ENCODE results near the gene IMMP2L. TPM values are rescaled to one million over a fixed set of nuclear protein-coding genes. Genes with fewer than 3 reads are reported as not detected.

Gene IMMP2L
- total RNA-seq, 4 donors from 2014 or later = 8.3 to 19.2 (median 17.8) TPM

DNA sequence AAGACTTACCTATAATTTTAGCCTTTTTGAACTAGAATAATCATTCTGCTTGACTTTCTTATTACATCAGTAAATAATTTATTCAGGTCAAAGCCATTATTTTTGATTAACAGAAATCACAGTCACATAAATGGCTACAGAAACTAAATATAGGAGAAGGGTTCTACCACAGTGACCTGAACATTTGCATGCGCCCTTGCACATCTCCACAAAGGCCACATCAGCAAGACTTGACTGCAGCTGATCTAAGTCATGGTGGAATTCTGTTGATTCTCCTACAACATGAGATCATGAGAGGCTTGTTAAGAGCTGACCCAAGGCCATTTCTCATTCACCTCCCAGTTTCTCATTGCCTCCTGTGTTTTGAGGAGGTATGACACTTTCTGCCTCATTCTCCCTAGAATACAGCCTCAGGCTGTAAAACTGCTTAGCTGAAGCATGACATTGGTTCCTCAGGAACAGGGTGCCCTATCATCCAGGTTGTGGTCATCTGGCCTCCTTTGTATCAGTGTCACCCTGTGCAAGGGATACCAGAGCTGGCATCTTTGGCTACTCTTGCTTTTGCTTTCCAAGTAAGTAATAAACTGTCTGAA lies 6.7 kb upstream of the IMMP2L start:
- H3K4me1 ChIP-seq = no peaks in the 10 kb centered on the region
- intact Hi-C loops (cut with DNase I; ENCODE audit: low total_unique reads) (loop anchor here (10.0 kb wide), 1 partner anchor 566 kb away; no protein-coding TSS in a partner anchor), in situ Hi-C loops (cut with MboI; ENCODE audit: low sequenced_read_pairs in 4 of 4) (loop anchor here in 2 of 4 donors (25.0 kb wide), 2 partner anchors 643 to 918 kb away; partner anchors contain the start of genes DOCK4 (in 1 of the 2), LSMEM1 (in 1 of the 2) and ZNF277 (in 1 of the 2))
- H3K4me3 ChIP-seq = no peak overlapping the region
- H3K27ac ChIP-seq = no peak overlapping the region
- no peak for ATAC-seq
- no peak for DNase-seq
- no peak for TF ChIP-seq POLR2A (IDR thresholded peaks at IDR 0.05)
- peaks cover 0 to 7% (median 0%) of the 10 kb centered on the region in 3 donors for H3K9me3 ChIP-seq
- no peaks in the 10 kb centered on the region for H3K36me3 ChIP-seq
- no peaks in the 10 kb centered on the region for H3K27me3 ChIP-seq

DNA sequence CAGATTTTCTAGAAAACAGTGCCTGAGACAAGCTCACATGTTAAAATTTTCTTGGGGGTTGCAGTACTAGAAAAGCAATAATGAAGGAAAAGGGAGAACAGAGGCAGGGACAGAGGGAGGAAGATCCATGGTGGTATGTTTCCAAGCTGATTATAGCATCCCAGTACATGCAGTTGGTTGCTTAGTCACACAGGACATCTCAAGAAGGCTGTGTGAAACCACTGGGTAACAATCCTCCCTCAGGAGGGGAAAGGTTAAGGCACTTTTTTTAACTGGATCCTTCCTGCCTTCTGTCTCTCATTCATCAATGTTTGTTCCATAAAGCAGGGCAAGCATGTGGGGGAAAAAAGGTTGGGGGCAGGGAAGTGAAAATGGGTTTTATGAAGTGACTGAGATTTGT lies 6.1 kb upstream of the IMMP2L start:
- TF ChIP-seq, protein P1, sequence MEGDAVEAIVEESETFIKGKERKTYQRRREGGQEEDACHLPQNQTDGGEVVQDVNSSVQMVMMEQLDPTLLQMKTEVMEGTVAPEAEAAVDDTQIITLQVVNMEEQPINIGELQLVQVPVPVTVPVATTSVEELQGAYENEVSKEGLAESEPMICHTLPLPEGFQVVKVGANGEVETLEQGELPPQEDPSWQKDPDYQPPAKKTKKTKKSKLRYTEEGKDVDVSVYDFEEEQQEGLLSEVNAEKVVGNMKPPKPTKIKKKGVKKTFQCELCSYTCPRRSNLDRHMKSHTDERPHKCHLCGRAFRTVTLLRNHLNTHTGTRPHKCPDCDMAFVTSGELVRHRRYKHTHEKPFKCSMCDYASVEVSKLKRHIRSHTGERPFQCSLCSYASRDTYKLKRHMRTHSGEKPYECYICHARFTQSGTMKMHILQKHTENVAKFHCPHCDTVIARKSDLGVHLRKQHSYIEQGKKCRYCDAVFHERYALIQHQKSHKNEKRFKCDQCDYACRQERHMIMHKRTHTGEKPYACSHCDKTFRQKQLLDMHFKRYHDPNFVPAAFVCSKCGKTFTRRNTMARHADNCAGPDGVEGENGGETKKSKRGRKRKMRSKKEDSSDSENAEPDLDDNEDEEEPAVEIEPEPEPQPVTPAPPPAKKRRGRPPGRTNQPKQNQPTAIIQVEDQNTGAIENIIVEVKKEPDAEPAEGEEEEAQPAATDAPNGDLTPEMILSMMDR (IDR thresholded peaks at IDR 0.05 in 4 of 5, conservative IDR thresholded peaks at IDR 0.05 in 1 of 5) = no peak
- TF ChIP-seq POLR2A (IDR thresholded peaks at IDR 0.05) = no peak
- ATAC-seq (no peak), DNase-seq (no peak)
- H3K4me1 ChIP-seq = no peaks in the 10 kb centered on the region
- no peaks in the 10 kb centered on the region for H3K36me3 ChIP-seq
- in situ Hi-C loops (cut with MboI; ENCODE audit: low sequenced_read_pairs in 4 of 4) = loop anchor here in 2 of 4 donors (25.0 kb wide), 2 partner anchors 644 to 919 kb away; partner anchors contain the start of genes DOCK4 (in 1 of the 2), LSMEM1 (in 1 of the 2) and ZNF277 (in 1 of the 2)
- intact Hi-C loops (cut with DNase I; ENCODE audit: low total_unique reads) = loop anchor here (10.0 kb wide), 1 partner anchor 566 kb away; no protein-coding TSS in a partner anchor
- no peak overlapping the region for H3K4me3 ChIP-seq
- no peaks in the 10 kb centered on the region for H3K27me3 ChIP-seq
- H3K27ac ChIP-seq = no peak overlapping the region
- peaks cover 0 to 7% (median 0%) of the 10 kb centered on the region in 3 donors for H3K9me3 ChIP-seq

DNA sequence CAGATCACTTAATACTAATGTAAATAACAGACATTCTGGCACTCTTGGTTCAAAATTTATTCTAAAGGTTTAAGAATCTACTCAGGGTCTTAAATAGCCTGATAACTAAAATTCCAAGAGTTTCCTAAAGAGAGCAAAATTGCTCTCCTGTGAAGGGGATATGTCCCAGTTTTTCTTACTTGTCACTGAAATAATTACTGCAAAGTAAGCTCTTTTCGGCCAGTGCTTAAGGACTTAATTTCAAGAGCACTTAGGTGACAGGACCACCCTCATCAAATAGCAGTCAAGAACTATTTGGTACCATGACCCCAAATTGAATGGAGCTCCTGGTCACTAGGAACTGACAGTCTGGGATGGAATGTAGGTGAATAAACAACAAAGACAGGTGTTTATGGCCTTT lies 1.8 kb upstream of the IMMP2L start:
- no peak for ATAC-seq
- no peaks in the 10 kb centered on the region for H3K9me3 ChIP-seq
- H3K4me3 ChIP-seq = no peak overlapping the region
- H3K27ac ChIP-seq = no peak overlapping the region
- DNase-seq = no peak
- no peaks in the 10 kb centered on the region for H3K36me3 ChIP-seq
- in situ Hi-C loops (cut with MboI; ENCODE audit: low sequenced_read_pairs in 4 of 4) (loop anchor here in 2 of 4 donors (25.0 kb wide), 2 partner anchors 648 to 923 kb away; partner anchors contain the start of genes DOCK4 (in 1 of the 2), LSMEM1 (in 1 of the 2) and ZNF277 (in 1 of the 2)), intact Hi-C loops (cut with DNase I; ENCODE audit: low total_unique reads) (loop anchor here (5.0 to 10.0 kb wide), 3 partner anchors 37 to 571 kb away; partner anchors contain the start of gene LRRN3)
- no peaks in the 10 kb centered on the region for H3K27me3 ChIP-seq
- peaks cover 14 to 25% of the 10 kb centered on the region in 2 donors for H3K4me1 ChIP-seq
- TF ChIP-seq, protein P1 (IDR thresholded peaks at IDR 0.05 in 4 of 5, conservative IDR thresholded peaks at IDR 0.05 in 1 of 5) = no peak
- TF ChIP-seq POLR2A (IDR thresholded peaks at IDR 0.05) = no peak

DNA sequence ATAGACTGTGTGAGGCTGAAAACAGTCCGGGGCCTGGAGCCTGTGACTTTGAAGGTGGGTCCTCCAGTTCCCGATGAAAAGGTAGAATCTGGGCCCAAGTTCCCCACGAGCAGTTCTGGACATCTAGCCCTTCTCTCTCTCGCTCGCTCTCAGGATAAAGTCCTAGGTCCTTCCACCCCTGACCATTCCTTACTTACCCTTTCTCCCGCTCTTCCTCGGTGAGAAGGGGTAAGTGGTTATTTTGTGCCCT lies 713 bp downstream of the IMMP2L start:
- peak overlapping the region; percentile 76 to 84 (median 78) for H3K4me3 ChIP-seq
- in situ Hi-C loops (cut with MboI; ENCODE audit: low sequenced_read_pairs in 4 of 4) = loop anchor here in 2 of 4 donors (25.0 kb wide), 2 partner anchors 651 to 926 kb away; partner anchors contain the start of genes DOCK4 (in 1 of the 2), LSMEM1 (in 1 of the 2) and ZNF277 (in 1 of the 2)
- H3K36me3 ChIP-seq = peaks cover 0 to 2% of the 10 kb centered on the region in 2 donors
- intact Hi-C loops (cut with DNase I; ENCODE audit: low total_unique reads) = loop anchor here (5.0 to 10.0 kb wide), 3 partner anchors 34 to 573 kb away; partner anchors contain the start of gene LRRN3
- DNase-seq = no peak
- no peaks in the 10 kb centered on the region for H3K9me3 ChIP-seq
- no peaks in the 10 kb centered on the region for H3K27me3 ChIP-seq
- TF ChIP-seq POLR2A (IDR thresholded peaks at IDR 0.05) = no peak
- TF ChIP-seq, protein P1 (IDR thresholded peaks at IDR 0.05 in 4 of 5, conservative IDR thresholded peaks at IDR 0.05 in 1 of 5) = no peak
- peak overlapping the region; percentile 84 to 92 (median 91) for H3K27ac ChIP-seq
- ATAC-seq = peak; percentile 17 to 24
- peaks cover 14 to 29% of the 10 kb centered on the region in 2 donors for H3K4me1 ChIP-seq

Data from gastrocnemius medialis (tissue), 4 donors.